Parathyroid adenoma (tissue), 2 donors: ENCODE results near the gene TYRP1.

ENCODE experiments used
- H2AFZ ChIP-seq: fragments of 300-600 bp; sonication (generic); one replicate; pipeline ENCODE4 v1.7.0; 2017; ENCODE audit warnings: antibody characterized with exemption, mild to moderate bottlenecking
- H3K27ac ChIP-seq: fragments of 300-600 bp; sonication (generic); one replicate; pipeline ENCODE4 v1.7.0; 2017
- H3K27me3 ChIP-seq: fragments of 300-600 bp; sonication (generic); one replicate; pipeline ENCODE4 v1.7.0; 2017; ENCODE audit warnings: low read length; ENCODE audit not compliant: control insufficient read depth, insufficient read depth
- H3K36me3 ChIP-seq: fragments of 300-600 bp; sonication (generic); one replicate; pipeline ENCODE4 v1.7.0; 2017; ENCODE audit warnings: low read length; ENCODE audit not compliant: control insufficient read depth, insufficient read depth
- H3K4me1 ChIP-seq: fragments of 300-600 bp; sonication (generic); one replicate; pipeline ENCODE4 v1.7.0; 2017; ENCODE audit warnings: control low read depth
- H3K4me2 ChIP-seq: fragments of 300-600 bp; sonication (generic); one replicate; pipeline ENCODE4 v1.7.0; 2017; ENCODE audit warnings: low read length
- H3K4me3 ChIP-seq: fragments of 300-600 bp; sonication (generic); one replicate; pipeline ENCODE4 v1.7.0; 2017; ENCODE audit warnings: low read depth, low read length
- H3K79me2 ChIP-seq: fragments of 300-600 bp; sonication (generic); one replicate; pipeline ENCODE4 v1.7.0; 2017; ENCODE audit warnings: control low read depth
- H3K9ac ChIP-seq: fragments of 300-600 bp; sonication (generic); one replicate; pipeline ENCODE4 v1.7.0; 2017; ENCODE audit warnings: mild to moderate bottlenecking
- H3K9me3 ChIP-seq: fragments of 300-600 bp; sonication (generic); one replicate; pipeline ENCODE4 v1.7.0; 2017; ENCODE audit warnings: low read length; ENCODE audit not compliant: control insufficient read depth
- TF ChIP-seq, protein P1 (sequence below): fragments of 300-600 bp; sonication (generic); IDR thresholded peaks from one replicate; pipeline ENCODE4 v1.7.0; 2017; ENCODE audit warnings: antibody characterized with exemption, mild to moderate bottlenecking
- donor health status: primary hyperparathyroidism.

The TYRP1 gene

DNA sequence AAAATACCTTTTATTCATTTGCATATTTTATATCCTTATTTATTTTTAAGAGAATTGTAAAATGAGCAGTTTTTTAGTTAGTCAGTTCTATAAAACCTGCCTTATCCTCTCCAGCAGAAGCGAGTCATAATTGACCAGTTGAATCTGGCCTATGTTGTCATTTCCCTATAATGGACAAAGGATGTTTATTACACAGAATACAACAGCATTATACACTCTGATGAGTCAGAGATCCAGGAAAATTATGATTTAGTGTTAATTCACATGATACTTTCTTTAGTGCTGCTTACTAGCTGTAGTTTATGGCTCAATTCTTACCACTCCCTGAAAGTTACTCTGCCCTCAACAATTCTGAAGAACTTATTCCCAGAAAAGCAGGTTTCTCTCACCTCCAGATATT lies 54.8 kb downstream of the TYRP1 start:
- Histone ChIP-seq H3K9me3 (no peaks in the 10 kb centered on the region), H3K4me1 (no peaks in the 10 kb centered on the region), H3K9ac (no peak overlapping the region), H3K4me3 (no peak overlapping the region), H3K27me3 (no peaks in the 10 kb centered on the region), H3K27ac (no peak overlapping the region), H3K36me3 (no peaks in the 10 kb centered on the region), H3K79me2 (no peaks in the 10 kb centered on the region), H2AFZ (no peak overlapping the region), H3K4me2 (no peak overlapping the region)
- TF ChIP-seq, protein P1, sequence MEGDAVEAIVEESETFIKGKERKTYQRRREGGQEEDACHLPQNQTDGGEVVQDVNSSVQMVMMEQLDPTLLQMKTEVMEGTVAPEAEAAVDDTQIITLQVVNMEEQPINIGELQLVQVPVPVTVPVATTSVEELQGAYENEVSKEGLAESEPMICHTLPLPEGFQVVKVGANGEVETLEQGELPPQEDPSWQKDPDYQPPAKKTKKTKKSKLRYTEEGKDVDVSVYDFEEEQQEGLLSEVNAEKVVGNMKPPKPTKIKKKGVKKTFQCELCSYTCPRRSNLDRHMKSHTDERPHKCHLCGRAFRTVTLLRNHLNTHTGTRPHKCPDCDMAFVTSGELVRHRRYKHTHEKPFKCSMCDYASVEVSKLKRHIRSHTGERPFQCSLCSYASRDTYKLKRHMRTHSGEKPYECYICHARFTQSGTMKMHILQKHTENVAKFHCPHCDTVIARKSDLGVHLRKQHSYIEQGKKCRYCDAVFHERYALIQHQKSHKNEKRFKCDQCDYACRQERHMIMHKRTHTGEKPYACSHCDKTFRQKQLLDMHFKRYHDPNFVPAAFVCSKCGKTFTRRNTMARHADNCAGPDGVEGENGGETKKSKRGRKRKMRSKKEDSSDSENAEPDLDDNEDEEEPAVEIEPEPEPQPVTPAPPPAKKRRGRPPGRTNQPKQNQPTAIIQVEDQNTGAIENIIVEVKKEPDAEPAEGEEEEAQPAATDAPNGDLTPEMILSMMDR, result no peak

GRCh38 chr9:12748954-12749353 lies 55.8 kb downstream of the TYRP1 start:
- no peak overlapping the region for H2AFZ ChIP-seq
- H3K4me2 ChIP-seq, result no peak overlapping the region
- no peak overlapping the region for H3K9ac ChIP-seq
- H3K9me3 ChIP-seq, result no peaks in the 10 kb centered on the region
- no peak overlapping the region for H3K27ac ChIP-seq
- no peaks in the 10 kb centered on the region for H3K27me3 ChIP-seq
- no peaks in the 10 kb centered on the region for H3K4me1 ChIP-seq
- no peaks in the 10 kb centered on the region for H3K36me3 ChIP-seq
- TF ChIP-seq, protein P1, result no peak
- H3K79me2 ChIP-seq, result no peaks in the 10 kb centered on the region
- no peak overlapping the region for H3K4me3 ChIP-seq

- Histone ChIP-seq H3K27ac (no peak overlapping the region), H3K9me3 (no peaks in the 10 kb centered on the region), H3K4me2 (no peak overlapping the region), H3K4me1 (no peaks in the 10 kb centered on the region), H3K4me3 (no peak overlapping the region), H3K36me3 (no peaks in the 10 kb centered on the region), H3K9ac (no peak overlapping the region), H3K79me2 (no peaks in the 10 kb centered on the region), H2AFZ (no peak overlapping the region), H3K27me3 (no peaks in the 10 kb centered on the region)
- TF ChIP-seq, protein P1, result no peak
Measured at GRCh38 chr9:12753931-12754330, 60.7 kb downstream of the TYRP1 start.

- Histone ChIP-seq H3K36me3 (no peaks in the 10 kb centered on the region), H3K9me3 (no peaks in the 10 kb centered on the region), H3K79me2 (no peaks in the 10 kb centered on the region), H3K4me2 (no peak overlapping the region), H3K4me3 (no peak overlapping the region), H3K27ac (no peak overlapping the region), H3K4me1 (no peaks in the 10 kb centered on the region), H3K9ac (no peak overlapping the region), H2AFZ (no peak overlapping the region), H3K27me3 (no peaks in the 10 kb centered on the region)
- TF ChIP-seq, protein P1, result no peak
Measured at GRCh38 chr9:12759761-12760160, 66.6 kb downstream of the TYRP1 start.
